ENCODE data around the gene RGS8.

DNA sequence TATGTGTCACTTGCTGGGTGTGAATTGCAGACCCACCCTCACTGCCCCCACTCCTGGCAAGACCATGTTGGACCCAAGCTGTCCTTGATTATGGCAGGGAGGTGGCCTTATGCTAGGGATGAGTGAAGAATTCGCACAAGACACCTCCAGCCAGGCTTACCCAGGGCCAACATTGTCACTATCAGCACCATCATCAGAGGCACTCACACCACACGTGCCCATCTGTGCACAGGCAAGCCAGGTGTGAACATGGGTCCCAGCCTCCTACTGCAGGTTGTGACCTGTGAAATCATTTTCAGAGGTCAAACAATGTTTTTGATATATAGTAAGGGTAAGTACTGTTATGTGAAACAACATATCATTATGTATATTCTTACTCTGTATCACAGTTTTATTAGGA, 20.3 kb upstream of the RGS8 start:
- no peak for TF ChIP-seq ZNF274 (IDR thresholded peaks at IDR 0.05; ENCODE audit: low read depth, low read length)
- no peak for TF ChIP-seq SUZ12 (IDR thresholded peaks at IDR 0.05; ENCODE audit: extremely low read depth, insufficient read depth, insufficient read length)
- TF ChIP-seq YY1 (IDR thresholded peaks at IDR 0.05; ENCODE audit: insufficient read depth, insufficient read length) = no peak

Measured in NT2/D1 (cell line).